SK-N-SH (cell line): Measurements from ENCODE around the gene CNKSR2. TPM values are rescaled to one million over a fixed set of nuclear protein-coding genes. Genes with fewer than 3 reads are reported as not detected.

Experiments used
- CTCF ChIA-PET: fragments of 300-600, 350-600 bp; formaldehyde crosslinking; extraction: SDS; loops from one replicate; lab custom pipeline; 2021; lab: Yijun Ruan, JAX
- POLR2A ChIA-PET: fragments of 350-600 bp; sonication (Branson Sonifier 250); formaldehyde crosslinking; extraction: SDS; loops from one replicate; lab custom pipeline; 2020; ENCODE audit warnings: antibody characterized with exemption, inconsistent platforms; lab: Yijun Ruan, JAX
- DNase-seq: peaks from one replicate; pipeline ENCODE4 v3.0.0; 2012
- H2AFZ ChIP-seq: fragments of 200-600 bp; sonication (generic); 2 replicates; pipeline ENCODE4 v1.8.1; 2016; ENCODE audit warnings: antibody characterized with exemption, mild to moderate bottlenecking, low read depth
- H3F3A ChIP-seq: fragments of 200-600 bp; sonication (generic); replicated peaks from 2 replicates; pipeline ENCODE3; 2016; ENCODE audit warnings: antibody characterized with exemption, mild to moderate bottlenecking; ENCODE audit not compliant: insufficient read depth
- H3K27ac ChIP-seq, 2 experiments: fragments of 200-500 bp in 1 of 2; fragments of 200-600 bp in 1 of 2; sonication (Bioruptor generic) in 1 of 2; sonication (generic), shearing (Covaris generic) in 1 of 2; 2 replicates each; pipeline versions ENCODE4 v1.5.1 to v1.6.1; 2014 to 2016; ENCODE audit warnings: low read depth in 2 of 2, inconsistent platforms in 1 of 2, low read length in 1 of 2, mild to moderate bottlenecking in 1 of 2, mixed read lengths in 1 of 2
- H3K27me3 ChIP-seq: fragments of 200-600 bp; sonication (generic), shearing (Covaris generic); 2 replicates; pipeline ENCODE4 v1.6.1; 2016; ENCODE audit warnings: mixed run types; ENCODE audit not compliant: insufficient read depth
- H3K36me3 ChIP-seq, 2 experiments: fragments of 200-500 bp in 1 of 2; fragments of 200-600 bp in 1 of 2; sonication (Bioruptor generic) in 1 of 2; sonication (generic) in 1 of 2; replicated peaks in 1 of 2; 2 replicates each; pipeline versions ENCODE3 to v1.5.1; 2014 to 2016; ENCODE audit warnings: low read length in 1 of 2, mild to moderate bottlenecking in 1 of 2; ENCODE audit not compliant: insufficient read depth in 2 of 2, control insufficient read depth in 1 of 2
- H3K4me1 ChIP-seq, 2 experiments: fragments of 200-500 bp in 1 of 2; fragments of 200-600 bp in 1 of 2; sonication (Bioruptor generic) in 1 of 2; sonication (generic), shearing (Covaris generic) in 1 of 2; 2 replicates each; pipeline versions ENCODE4 v1.5.1 to v1.6.1; 2014 to 2016; ENCODE audit warnings: low read depth in 1 of 2, low read length in 1 of 2, mixed run types in 1 of 2; ENCODE audit not compliant: insufficient read depth in 2 of 2, control insufficient read depth in 1 of 2
- H3K4me2 ChIP-seq: fragments of 200-600 bp; sonication (generic), shearing (Covaris generic); 2 replicates; pipeline ENCODE4 v1.6.1; 2017; ENCODE audit warnings: mixed run types
- H3K4me3 ChIP-seq, 2 experiments: fragments of 200-500 bp in 1 of 2; fragments of 200-600 bp in 1 of 2; sonication (Bioruptor generic) in 1 of 2; sonication (generic), shearing (Covaris generic) in 1 of 2; 2 replicates each; pipeline versions ENCODE4 v1.5.1 to v1.8.1; 2014 to 2016; ENCODE audit warnings: low read depth in 2 of 2, inconsistent platforms in 1 of 2, low read length in 1 of 2, mild to moderate bottlenecking in 1 of 2, mixed read lengths in 1 of 2, moderate library complexity in 1 of 2
- H3K79me2 ChIP-seq: fragments of 200-600 bp; sonication (generic); 2 replicates; pipeline ENCODE4 v1.8.1; 2017; ENCODE audit warnings: mild to moderate bottlenecking; ENCODE audit not compliant: insufficient read depth
- H3K9ac ChIP-seq: fragments of 200-600 bp; sonication (generic); 2 replicates; pipeline ENCODE4 v1.6.1; 2017; ENCODE audit warnings: mixed run types
- H3K9me2 ChIP-seq: fragments of 200-600 bp; sonication (generic); 2 replicates; pipeline ENCODE4 v1.6.1; 2017; ENCODE audit warnings: mixed run types
- H3K9me3 ChIP-seq: fragments of 200-600 bp; sonication (generic); 2 replicates; pipeline ENCODE4 v1.6.1; 2017; ENCODE audit warnings: mixed run types, mild to moderate bottlenecking, moderate library complexity
- H4K20me1 ChIP-seq: fragments of 200-600 bp; sonication (generic); 2 replicates; pipeline ENCODE4 v1.6.1; 2017; ENCODE audit warnings: mild to moderate bottlenecking, mixed run types; ENCODE audit not compliant: insufficient read depth
- EP300 ChIP-seq, 2 experiments: IDR thresholded peaks; 2 replicates each; pipeline versions ENCODE4 v1.4.0 to v1.6.1; 2012; ENCODE audit warnings: borderline replicate concordance in 1 of 2, low read depth in 1 of 2, low read length in 1 of 2
- EZH2phosphoT487 ChIP-seq: fragments of 200-600 bp; sonication (generic); IDR thresholded peaks from 2 replicates; pipeline ENCODE4 v1.6.1; 2017; ENCODE audit warnings: low read depth, mixed run types, mild to moderate bottlenecking, antibody characterized with exemption, moderate library complexity, borderline replicate concordance
- FOSL2 ChIP-seq: IDR thresholded peaks from 2 replicates; pipeline ENCODE4 v1.4.0; 2012; ENCODE audit warnings: low read depth, mild to moderate bottlenecking, moderate library complexity, borderline replicate concordance
- FOXJ3 ChIP-seq: sonication (generic); formaldehyde crosslinking; IDR thresholded peaks from 2 replicates; pipeline ENCODE4 v1.5.1; 2020; ENCODE audit warnings: mild to moderate bottlenecking, missing genetic modification reagents
- FOXM1 ChIP-seq: IDR thresholded peaks from 2 replicates; pipeline ENCODE4 v1.4.0; 2012; ENCODE audit warnings: low read depth, mild to moderate bottlenecking
- GABPA ChIP-seq: IDR thresholded peaks from 2 replicates; pipeline ENCODE4 v1.4.0; 2012; ENCODE audit warnings: low read depth, mild to moderate bottlenecking
- NRF1 ChIP-seq: IDR thresholded peaks from 2 replicates; pipeline ENCODE4 v1.6.1; 2012; ENCODE audit warnings: low read depth, mild to moderate bottlenecking, low read length
- RCOR1 ChIP-seq: fragments of 150-350 bp; IDR thresholded peaks from 2 replicates; pipeline ENCODE4 v1.6.1; 2017; ENCODE audit warnings: antibody characterized with exemption, low read length
- TEAD4 ChIP-seq: IDR thresholded peaks from 2 replicates; pipeline ENCODE4 v1.4.0; 2012; ENCODE audit warnings: mild to moderate bottlenecking, borderline replicate concordance; ENCODE audit not compliant: insufficient read depth
- WGBS: methylation state at CpG from one replicate; pipeline ENCODE4 v1.1.6; 2017; ENCODE audit warnings: low lambda C conversion rate; 5-methylcytosine and 5-hydroxymethylcytosine counted together
- polyA plus RNA-seq, 3 experiments: library from polyadenylated mRNA; depleted of rRNA; stranded (reverse); fragments of >200 nt; gene quantifications; 2 replicates each; pipeline ENCODE4 v1.2.3, GENCODE V29; 2012
- TF ChIP-seq, protein P1 (sequence below): IDR thresholded peaks from 2 replicates; pipeline ENCODE4 v1.4.0; 2012; ENCODE audit warnings: low read depth, borderline replicate concordance
- TF ChIP-seq, protein P2 (sequence below): IDR thresholded peaks from 2 replicates; pipeline ENCODE4 v1.4.0; 2012; ENCODE audit warnings: low read depth
- TF ChIP-seq, protein P3 (sequence below): fragments of 200-600 bp; sonication (generic); IDR thresholded peaks from 2 replicates; pipeline ENCODE4 v1.6.1; 2017; ENCODE audit warnings: antibody characterized with exemption, mild to moderate bottlenecking, moderate library complexity
- TF ChIP-seq, protein P4 (sequence below): fragments of 150-350 bp; IDR thresholded peaks from 2 replicates; pipeline ENCODE4 v1.6.1; 2017; ENCODE audit warnings: antibody characterized with exemption, low read length, low read depth, borderline replicate concordance

CNKSR2 gene
- polyA plus RNA-seq, 1 of the 3 experiments (the other 2 are of a cell fraction) = 0.03 TPM

DNA sequence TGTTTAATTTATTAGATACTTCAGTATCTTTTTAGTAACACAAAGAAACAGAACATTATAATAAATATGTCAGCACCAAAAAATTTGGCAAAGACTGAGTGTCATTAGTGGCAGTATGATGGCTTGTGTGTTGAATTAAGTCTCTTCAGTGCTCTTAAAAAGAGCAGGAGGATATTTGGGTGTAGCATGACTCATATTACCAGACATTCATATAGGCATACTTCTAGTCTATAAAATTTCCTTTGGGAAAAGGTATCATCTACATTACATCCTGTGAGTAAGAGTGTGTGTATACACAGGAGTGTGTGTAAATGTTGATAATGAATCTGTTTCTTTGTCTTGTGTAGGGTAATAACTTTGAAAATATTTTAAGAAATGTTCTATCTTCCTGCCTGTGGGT is 135.7 kb downstream of the CNKSR2 start:
- no peak for DNase-seq
- no peaks in the 10 kb centered on the region for H3F3A ChIP-seq
- no peaks in the 10 kb centered on the region for H3K36me3 ChIP-seq
- no peak overlapping the region for H3K4me2 ChIP-seq
- TF ChIP-seq, protein P1, sequence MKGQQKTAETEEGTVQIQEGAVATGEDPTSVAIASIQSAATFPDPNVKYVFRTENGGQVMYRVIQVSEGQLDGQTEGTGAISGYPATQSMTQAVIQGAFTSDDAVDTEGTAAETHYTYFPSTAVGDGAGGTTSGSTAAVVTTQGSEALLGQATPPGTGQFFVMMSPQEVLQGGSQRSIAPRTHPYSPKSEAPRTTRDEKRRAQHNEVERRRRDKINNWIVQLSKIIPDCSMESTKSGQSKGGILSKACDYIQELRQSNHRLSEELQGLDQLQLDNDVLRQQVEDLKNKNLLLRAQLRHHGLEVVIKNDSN = no peak
- TF ChIP-seq FOXM1 (no peak), FOSL2 (no peak), FOXJ3 (CRISPR knock-in tag) (no peak), TEAD4 (no peak), NRF1 (no peak), EZH2phosphoT487 (no peak), RCOR1 (no peak), GABPA (no peak)
- TF ChIP-seq, protein P2, sequence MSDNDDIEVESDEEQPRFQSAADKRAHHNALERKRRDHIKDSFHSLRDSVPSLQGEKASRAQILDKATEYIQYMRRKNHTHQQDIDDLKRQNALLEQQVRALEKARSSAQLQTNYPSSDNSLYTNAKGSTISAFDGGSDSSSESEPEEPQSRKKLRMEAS = no peak
- no peak overlapping the region for H2AFZ ChIP-seq
- no peaks in the 10 kb centered on the region for H3K9me3 ChIP-seq
- no peak overlapping the region for H3K4me3 ChIP-seq
- no peaks in the 10 kb centered on the region for H3K79me2 ChIP-seq
- no peaks in the 10 kb centered on the region for H4K20me1 ChIP-seq
- H3K27me3 ChIP-seq = no peaks in the 10 kb centered on the region
- peak overlapping the region in 1 of 2 experiments; percentile 13; a peak in 1 of 4 replicates for H3K27ac ChIP-seq
- H3K4me1 ChIP-seq = no peaks in the 10 kb centered on the region; a peak in 1 of 4 replicates
- no peak overlapping the region for H3K9ac ChIP-seq
- CTCF ChIA-PET = no interaction called here
- POLR2A ChIA-PET = no interaction called here
- no peaks in the 10 kb centered on the region for H3K9me2 ChIP-seq

DNA sequence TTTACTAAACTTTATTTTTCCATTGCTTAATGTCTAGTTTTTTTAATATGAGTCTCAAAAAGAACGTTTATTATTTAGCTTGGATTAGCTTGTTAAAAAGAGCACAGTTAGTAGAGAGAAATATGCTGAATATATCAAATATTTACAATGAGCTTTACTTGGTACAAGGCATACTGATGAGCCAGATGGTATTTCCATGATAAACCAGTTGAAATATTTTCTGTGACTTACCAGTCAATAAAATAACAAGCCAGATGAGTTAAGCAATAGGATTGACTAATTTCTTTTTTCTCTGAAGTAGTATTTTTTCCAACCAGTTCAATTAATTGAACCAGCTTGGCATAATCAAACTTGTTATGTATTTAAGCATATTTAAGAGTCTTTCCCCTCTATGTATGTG is 149.8 kb downstream of the CNKSR2 start:
- H3K9ac ChIP-seq = no peak overlapping the region
- 23% methylated on average over 1 of the region's 1 CpG for WGBS
- H3K9me3 ChIP-seq = no peaks in the 10 kb centered on the region
- no peak overlapping the region for H3K4me3 ChIP-seq
- H3K27ac ChIP-seq = no peak overlapping the region
- H3K36me3 ChIP-seq = no peaks in the 10 kb centered on the region
- ChIA-PET POLR2A (no interaction called here), CTCF (no interaction called here)
- H3F3A ChIP-seq = peaks cover 4% of the 10 kb centered on the region
- H3K4me1 ChIP-seq = 0 out of 4 replicates have a peak, but pooled peaks cover 0 to 4% of the 10 kb centered on the region in 2 experiments
- no peaks in the 10 kb centered on the region for H3K79me2 ChIP-seq
- H3K27me3 ChIP-seq = no peaks in the 10 kb centered on the region
- no peak overlapping the region for H2AFZ ChIP-seq
- H4K20me1 ChIP-seq = no peaks in the 10 kb centered on the region
- no peak overlapping the region for H3K4me2 ChIP-seq
- DNase-seq = no peak
- no peaks in the 10 kb centered on the region for H3K9me2 ChIP-seq
- TF ChIP-seq FOSL2 = no peak
- TF ChIP-seq TEAD4 = no peak

DNA sequence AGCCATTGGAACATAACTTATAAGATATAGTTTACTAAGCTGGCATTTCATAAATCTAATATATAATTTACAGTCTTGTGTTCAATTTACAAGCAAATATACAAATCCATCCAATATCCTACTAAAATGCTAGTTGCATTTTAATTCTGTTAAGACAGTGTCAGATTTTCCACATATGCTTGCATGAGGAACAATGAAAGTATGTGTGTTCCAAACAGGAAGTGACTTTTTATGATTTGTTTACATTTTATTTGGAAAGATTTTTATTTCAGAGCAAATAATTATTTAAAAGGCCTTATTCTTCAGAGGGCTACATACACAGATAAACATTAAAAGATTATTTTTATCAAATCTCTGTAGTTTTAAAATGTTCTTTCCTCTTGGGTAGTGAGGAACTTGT is 153.9 kb downstream of the CNKSR2 start:
- Histone ChIP-seq H4K20me1 (no peaks in the 10 kb centered on the region), H3K27ac (peak overlapping the region in 1 of 2 experiments; percentile 36; a peak in 1 of 4 replicates), H3K79me2 (no peaks in the 10 kb centered on the region), H3K36me3 (no peaks in the 10 kb centered on the region), H3K4me2 (no peak overlapping the region), H3K9ac (no peak overlapping the region), H2AFZ (peak overlapping the region; percentile 49; the same call in 1 of the 2 replicates), H3K4me3 (no peak overlapping the region), H3K9me3 (no peaks in the 10 kb centered on the region; the same call in 1 of the 2 replicates), H3K9me2 (no peaks in the 10 kb centered on the region), H3K4me1 (peaks cover 0 to 13% of the 10 kb centered on the region in 2 experiments; a peak in 1 of 4 replicates), H3F3A (no peaks in the 10 kb centered on the region), H3K27me3 (no peaks in the 10 kb centered on the region)
- DNase-seq = no peak
- ChIA-PET POLR2A (no interaction called here), CTCF (no interaction called here)
- TF ChIP-seq, protein P3, sequence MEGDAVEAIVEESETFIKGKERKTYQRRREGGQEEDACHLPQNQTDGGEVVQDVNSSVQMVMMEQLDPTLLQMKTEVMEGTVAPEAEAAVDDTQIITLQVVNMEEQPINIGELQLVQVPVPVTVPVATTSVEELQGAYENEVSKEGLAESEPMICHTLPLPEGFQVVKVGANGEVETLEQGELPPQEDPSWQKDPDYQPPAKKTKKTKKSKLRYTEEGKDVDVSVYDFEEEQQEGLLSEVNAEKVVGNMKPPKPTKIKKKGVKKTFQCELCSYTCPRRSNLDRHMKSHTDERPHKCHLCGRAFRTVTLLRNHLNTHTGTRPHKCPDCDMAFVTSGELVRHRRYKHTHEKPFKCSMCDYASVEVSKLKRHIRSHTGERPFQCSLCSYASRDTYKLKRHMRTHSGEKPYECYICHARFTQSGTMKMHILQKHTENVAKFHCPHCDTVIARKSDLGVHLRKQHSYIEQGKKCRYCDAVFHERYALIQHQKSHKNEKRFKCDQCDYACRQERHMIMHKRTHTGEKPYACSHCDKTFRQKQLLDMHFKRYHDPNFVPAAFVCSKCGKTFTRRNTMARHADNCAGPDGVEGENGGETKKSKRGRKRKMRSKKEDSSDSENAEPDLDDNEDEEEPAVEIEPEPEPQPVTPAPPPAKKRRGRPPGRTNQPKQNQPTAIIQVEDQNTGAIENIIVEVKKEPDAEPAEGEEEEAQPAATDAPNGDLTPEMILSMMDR = no peak
- no peak for TF ChIP-seq EP300 (IDR thresholded peaks at IDR 0.05; ENCODE audit: borderline replicate concordance in 1 of 2, low read depth in 1 of 2, low read length in 1 of 2)
- TF ChIP-seq, protein P1 = no peak
- TF ChIP-seq, protein P4, sequence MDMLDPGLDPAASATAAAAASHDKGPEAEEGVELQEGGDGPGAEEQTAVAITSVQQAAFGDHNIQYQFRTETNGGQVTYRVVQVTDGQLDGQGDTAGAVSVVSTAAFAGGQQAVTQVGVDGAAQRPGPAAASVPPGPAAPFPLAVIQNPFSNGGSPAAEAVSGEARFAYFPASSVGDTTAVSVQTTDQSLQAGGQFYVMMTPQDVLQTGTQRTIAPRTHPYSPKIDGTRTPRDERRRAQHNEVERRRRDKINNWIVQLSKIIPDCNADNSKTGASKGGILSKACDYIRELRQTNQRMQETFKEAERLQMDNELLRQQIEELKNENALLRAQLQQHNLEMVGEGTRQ = no peak
